PC-3 (cell line): ENCODE data around the gene KLF13.
"Not testable (repeated sequence)": the region's sequence is repeated elsewhere in the genome, so short reads cannot be mapped to it uniquely, and the experiment has no call there.

Experiments
- EZH2 ChIP-seq: fragments of 300-600 bp; sonication (generic); IDR thresholded peaks from one replicate; pipeline ENCODE4 v1.6.1; 2017; ENCODE audit warnings: antibody characterized with exemption, mild to moderate bottlenecking, low read length; ENCODE audit not compliant: unreplicated experiment
- EZH2phosphoT487 ChIP-seq: fragments of 300-600 bp; sonication (generic); IDR thresholded peaks from 2 replicates; pipeline ENCODE4 v1.6.1; 2018; ENCODE audit warnings: mild to moderate bottlenecking, antibody characterized with exemption, low read length, borderline replicate concordance
- TF ChIP-seq, protein P1 (sequence below): fragments of 300-600 bp; sonication (generic); conservative IDR thresholded peaks from 2 replicates; pipeline ENCODE4 v1.5.1; 2017; ENCODE audit warnings: antibody characterized with exemption, low read depth, mild to moderate bottlenecking, low read length

DNA sequence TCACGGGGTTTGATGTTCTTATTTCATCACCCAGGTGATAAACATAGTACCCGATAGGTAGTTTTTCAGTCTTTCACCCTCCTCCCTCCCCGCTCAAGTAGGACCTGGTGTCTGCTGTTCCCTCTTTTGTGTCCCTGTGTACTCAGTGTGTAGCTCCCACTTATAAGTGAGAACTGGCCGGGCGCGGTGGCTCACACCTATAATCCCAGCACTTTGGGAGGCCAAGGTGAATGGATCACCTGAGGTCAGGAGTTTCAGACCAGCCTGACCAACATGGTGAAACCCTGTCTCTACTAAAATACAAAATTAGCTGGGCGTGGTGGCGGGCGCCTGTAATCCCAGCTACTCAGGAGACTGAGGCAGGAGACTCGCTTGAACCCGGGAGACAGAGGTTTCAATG is 29.5 kb downstream of the KLF13 start:
- TF ChIP-seq, protein P1, sequence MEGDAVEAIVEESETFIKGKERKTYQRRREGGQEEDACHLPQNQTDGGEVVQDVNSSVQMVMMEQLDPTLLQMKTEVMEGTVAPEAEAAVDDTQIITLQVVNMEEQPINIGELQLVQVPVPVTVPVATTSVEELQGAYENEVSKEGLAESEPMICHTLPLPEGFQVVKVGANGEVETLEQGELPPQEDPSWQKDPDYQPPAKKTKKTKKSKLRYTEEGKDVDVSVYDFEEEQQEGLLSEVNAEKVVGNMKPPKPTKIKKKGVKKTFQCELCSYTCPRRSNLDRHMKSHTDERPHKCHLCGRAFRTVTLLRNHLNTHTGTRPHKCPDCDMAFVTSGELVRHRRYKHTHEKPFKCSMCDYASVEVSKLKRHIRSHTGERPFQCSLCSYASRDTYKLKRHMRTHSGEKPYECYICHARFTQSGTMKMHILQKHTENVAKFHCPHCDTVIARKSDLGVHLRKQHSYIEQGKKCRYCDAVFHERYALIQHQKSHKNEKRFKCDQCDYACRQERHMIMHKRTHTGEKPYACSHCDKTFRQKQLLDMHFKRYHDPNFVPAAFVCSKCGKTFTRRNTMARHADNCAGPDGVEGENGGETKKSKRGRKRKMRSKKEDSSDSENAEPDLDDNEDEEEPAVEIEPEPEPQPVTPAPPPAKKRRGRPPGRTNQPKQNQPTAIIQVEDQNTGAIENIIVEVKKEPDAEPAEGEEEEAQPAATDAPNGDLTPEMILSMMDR: not testable (repeated sequence)
- not testable (repeated sequence) for TF ChIP-seq EZH2phosphoT487, EZH2
